ENCODE results near the gene LMF2.

Gene LMF2

DNA sequence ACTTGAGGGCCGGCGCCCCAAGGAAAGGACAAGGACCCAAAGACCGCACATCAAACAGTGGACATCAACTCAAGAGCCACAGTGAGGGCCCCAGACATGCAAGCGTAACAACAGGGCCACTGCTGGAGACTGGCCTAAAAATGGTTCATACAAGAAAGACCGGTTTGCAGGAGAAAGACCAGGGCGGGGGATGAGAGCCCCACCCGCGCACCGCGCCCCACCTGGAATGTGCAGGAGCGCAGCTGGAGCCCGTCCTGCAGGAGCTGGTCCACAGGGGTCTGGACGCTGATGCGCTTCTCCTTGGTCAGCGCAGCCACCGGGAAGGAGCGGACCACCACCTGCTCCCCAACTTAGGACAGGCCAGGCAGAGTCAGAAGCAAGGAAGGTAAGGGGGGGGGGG lies 46.6 kb downstream of the LMF2 start:
- DNase-seq: no peak

DNA sequence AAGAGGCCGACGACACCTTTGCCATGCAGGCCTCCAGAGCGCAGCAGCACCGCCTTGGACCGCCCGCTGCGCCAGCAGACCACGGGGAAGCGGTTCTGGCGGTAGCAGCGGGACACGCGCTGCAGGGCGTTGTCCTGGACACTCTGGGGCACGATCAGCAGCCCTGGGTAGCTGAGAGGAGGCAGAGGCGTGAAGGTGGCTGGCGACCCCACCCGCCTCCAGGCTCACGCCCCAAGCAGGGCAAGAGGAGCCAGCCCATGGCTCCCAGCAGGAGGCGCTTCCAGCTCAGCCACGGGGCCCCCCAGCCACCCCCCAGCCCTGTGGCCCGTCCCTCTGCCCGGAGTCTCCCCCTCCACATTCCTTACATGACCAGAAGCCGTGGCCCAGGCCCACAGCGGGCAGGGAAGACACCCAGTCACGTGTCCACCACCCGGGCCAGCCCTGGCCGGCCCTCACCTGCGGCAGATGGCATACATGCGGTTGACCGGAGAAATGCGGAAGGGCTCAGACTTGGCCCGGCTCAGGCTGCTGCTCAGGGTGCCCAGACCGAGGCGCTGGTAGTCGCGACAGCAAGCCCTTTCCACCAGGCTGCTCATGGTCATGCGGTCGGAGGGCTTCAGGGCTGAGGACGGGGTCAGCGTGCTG lies 47.9 kb downstream of the LMF2 start:
- DNase-seq: no peak

DNA sequence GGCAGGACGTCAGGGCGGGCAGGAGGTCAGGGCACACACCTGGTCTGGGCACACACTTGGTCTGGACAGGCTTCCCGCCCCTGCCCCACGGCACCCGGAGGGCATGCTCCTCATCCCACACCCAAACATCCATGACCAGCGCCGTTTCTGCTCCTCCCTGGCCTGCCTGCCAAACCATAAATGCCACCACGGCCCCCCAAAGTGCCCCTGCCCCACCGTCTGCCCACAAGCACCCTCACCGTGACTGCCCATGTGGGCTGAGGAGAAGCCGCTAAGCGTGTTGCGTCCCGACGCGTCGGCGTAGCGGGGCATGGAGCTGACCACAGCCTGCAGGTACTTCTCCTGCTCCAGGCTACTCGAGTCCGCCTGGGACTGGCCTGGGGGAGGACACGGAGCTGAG lies 48.5 kb downstream of the LMF2 start:
- DNase-seq: no peak

DNA sequence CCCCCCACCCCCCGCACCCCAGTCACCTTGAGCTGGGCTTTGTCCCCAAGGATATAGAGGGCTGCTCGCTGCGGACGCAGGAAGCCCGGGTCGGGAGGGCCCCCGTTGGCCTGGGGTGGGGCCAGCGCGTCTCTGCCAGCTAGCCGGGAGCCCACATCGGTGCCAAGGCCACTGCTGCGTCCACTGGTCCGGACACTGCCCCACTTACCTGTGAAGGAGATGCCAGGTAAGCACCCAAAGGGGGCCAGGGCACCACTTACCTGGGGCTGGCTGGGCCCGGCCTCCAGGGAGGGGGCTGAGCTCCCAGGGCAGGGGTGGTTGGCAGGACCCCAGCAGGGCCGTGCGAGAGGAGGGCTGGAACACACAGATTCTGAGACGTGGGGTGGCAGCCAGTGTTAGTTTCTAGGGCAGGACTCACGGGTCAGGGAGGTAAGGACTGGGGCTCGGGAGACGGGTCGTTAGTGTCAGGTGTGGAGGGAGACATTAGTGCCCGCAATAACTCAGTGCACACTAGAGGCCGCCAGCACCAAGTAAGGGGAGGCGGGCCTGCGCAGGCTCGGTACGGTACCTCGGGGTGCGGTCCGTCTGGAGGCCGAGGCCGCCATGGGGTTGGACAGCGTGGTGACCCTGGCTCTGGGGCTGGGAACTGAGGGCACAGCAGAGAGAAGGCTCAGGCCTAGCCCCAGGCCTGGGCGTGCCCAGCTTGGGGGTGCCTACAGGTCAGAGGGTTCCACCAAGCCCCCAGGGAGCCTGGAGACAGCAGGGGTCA lies 50.9 kb downstream of the LMF2 start:
- DNase-seq: no peak

DNA sequence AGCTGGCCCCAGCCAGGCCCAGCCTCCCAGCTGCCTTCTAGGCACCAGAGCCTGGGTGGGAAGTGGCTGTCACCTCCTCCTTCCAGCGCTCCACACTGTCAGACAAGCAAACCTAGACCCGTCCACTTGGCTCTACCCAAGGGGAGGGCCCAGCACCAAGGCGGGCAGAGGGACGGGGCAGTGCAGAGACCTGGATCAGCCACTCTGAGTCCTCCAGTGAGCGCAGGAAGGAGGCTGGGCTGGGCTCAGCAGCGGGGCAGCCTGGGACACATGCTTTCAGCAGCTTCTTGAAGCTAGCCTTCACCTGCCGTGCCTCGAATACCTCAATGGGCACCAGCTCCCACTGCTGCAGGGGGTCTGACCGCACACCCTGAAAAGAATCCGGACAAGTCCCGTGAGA lies 51.5 kb downstream of the LMF2 start:
- no peak for DNase-seq

DNA sequence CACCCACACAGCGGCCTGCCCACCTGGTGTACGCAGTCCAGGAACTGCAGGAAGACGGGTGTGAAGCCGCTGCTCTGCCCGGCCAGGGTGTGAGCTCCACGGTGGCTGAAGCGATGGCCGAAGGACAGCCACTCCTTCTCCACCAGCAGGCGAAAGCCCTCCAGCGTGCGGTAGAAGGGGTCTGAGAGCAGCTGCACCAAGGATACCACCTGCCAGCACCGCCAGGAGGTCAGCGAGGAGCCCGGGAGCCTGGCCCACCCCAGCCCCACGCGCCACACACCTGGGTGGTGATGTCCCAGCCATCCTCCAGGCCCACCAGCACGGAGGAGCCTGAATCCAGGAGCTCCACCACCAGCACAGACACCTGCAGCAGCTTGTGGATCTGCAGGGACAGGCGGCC lies 52.3 kb downstream of the LMF2 start:
- DNase-seq: no peak

DNA sequence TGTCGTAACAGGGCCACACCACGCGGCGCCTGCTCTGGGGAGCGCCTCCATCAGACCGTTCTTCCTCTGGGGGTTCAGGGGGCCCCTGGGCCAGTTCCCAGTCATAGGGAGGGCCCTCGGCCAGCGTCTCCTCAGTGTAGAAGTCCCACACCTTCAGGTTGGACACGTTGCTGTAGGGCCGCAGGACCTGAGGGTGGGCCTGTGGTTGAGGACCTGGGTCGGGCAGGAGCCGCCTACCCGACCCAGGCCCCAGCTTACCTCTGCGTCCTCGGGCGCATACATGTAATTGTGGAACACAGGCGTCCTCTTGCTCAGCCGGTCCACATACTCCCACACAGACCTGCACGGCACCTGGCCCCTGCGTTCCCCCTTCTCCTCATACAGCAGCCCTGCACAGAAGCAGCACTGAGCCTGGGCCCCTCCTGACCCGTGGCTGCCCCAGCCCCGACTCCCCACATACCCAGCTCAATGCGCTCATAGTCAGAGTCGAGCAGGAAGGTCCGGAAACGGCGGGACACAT lies 52.9 kb downstream of the LMF2 start:
- DNase-seq: no peak

Data from suppressor macrophage treated with lipopolysaccharide for 4 hours (primary cell).